IPS DF 6.9 (cell line): Measurements from ENCODE around the gene MATN4.

Experiments
- DNase-seq: peaks from one replicate; pipeline ENCODE4 v3.0.0-alpha.2; 2013; ENCODE audit warnings: low read depth, low spot score
- H3K27ac ChIP-seq: one replicate; pipeline ENCODE4 v1.5.1; 2013; ENCODE audit warnings: low read length, control low read depth
- H3K27me3 ChIP-seq: 2 replicates; pipeline ENCODE4 v1.6.1; 2013; ENCODE audit warnings: mild to moderate bottlenecking, low read length; ENCODE audit not compliant: control insufficient read depth, insufficient read depth
- H3K36me3 ChIP-seq: 2 replicates; pipeline ENCODE4 v1.6.1; 2013; ENCODE audit warnings: low read length; ENCODE audit not compliant: control insufficient read depth, insufficient read depth
- H3K4me1 ChIP-seq: 2 replicates; pipeline ENCODE4 v1.6.1; 2013; ENCODE audit warnings: low read length; ENCODE audit not compliant: control insufficient read depth, insufficient read depth
- H3K4me3 ChIP-seq: 2 replicates; pipeline ENCODE4 v1.5.1; 2013; ENCODE audit warnings: mild to moderate bottlenecking, low read length
- H3K9me3 ChIP-seq: 2 replicates; pipeline ENCODE4 v1.6.1; 2013; ENCODE audit warnings: low read length, inconsistent platforms; ENCODE audit not compliant: control insufficient read depth, insufficient read depth
- WGBS: extraction: QIAGEN DNeasy Blood & Tissue Kit; methylation state at CpG from one replicate; pipeline ENCODE4 v1.1.7; 2013; ENCODE audit warnings: mixed read lengths, missing lambda C conversion rate; ENCODE audit not compliant: insufficient read length, insufficient coverage; 5-methylcytosine and 5-hydroxymethylcytosine counted together

MATN4 gene

DNA sequence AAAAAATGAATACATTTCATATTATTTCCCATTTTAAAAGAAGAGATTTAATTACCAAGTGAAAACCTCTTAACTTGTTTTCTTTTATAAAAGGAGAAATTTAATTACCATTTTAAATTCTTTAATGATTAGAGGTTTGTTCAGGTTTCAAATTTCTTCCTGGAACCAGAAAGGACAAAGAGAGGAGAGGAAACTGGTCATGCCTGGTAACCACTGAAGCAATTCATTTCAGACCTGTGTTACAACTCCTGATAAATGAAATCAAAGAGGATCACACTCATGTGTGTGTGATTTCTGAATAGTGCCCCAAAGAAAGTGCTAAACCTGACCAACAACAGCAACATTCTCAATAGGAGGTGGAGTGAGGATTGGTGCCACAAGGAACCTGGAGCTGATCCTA, 41.1 kb downstream of the MATN4 start:
- no peak overlapping the region for H3K4me3 ChIP-seq
- DNase-seq, result no peak
- H3K36me3 ChIP-seq, result no peaks in the 10 kb centered on the region
- H3K4me1 ChIP-seq, result no peaks in the 10 kb centered on the region; the same call in 1 of the 2 replicates
- H3K27ac ChIP-seq, result no peak overlapping the region
- H3K27me3 ChIP-seq, result no peaks in the 10 kb centered on the region
- H3K9me3 ChIP-seq, result no peaks in the 10 kb centered on the region

DNA sequence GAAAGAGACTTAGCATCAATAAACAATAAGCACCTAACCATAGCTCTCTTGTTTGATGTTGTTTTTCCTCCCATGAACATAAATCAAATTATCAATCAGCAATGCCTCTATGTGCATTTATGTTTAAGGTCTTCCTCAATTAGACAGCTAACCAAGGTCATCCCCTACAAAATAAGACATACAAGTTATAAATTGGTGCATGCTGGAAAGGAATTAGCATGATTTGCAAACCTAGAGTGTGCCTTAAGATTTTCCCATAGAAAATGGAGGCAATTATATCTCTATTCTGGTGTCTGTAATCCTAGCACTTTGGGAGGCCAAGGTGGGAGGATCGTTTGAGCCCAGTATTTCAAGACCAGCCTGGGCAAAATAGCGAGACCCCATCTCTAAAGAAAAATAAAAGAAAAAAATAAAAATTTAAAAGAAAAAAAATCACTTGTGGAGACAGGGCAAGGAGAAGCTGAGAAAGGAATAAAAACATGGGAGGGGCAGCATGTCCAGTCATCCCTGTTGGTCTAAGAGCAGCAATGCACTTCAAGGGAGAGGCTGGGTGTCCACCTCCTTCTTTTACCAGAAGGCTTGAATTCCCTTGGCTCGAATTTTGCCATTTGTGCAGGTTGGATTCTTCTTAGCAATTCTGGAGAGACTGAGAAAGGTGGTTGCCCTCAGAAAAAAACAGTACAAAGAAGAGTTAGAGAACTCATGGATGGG, 44.4 kb downstream of the MATN4 start:
- no CpG with 5 or more reads among the region's 3 CpGs for WGBS

DNA sequence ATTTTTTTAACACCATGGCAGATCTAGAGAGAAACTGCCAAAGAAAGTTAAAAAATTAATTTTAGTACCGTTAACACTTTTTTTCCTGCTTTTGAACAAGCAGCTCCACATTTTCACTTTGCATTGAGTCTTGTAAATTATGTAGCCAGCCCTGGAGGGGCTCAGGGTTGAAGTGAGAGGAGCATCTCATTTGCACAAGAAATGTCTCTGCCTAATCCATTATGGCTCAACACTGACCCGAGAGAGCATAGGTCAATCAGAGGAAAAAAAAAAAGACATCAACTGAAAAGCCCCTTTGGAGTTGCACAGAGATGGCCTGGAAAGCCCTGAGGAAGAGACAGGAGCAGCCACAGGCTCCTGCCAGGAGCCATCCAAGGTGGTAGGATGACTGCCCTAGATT, 49.4 kb downstream of the MATN4 start:
- no peaks in the 10 kb centered on the region for H3K36me3 ChIP-seq
- no CpG with 5 or more reads among the region's 2 CpGs for WGBS
- no peaks in the 10 kb centered on the region for H3K27me3 ChIP-seq

More for the DNA sequence above, 44.4 kb downstream of the MATN4 start:
- H3K4me1 ChIP-seq, result no peaks in the 10 kb centered on the region; the same call in 1 of the 2 replicates
- no peaks in the 10 kb centered on the region for H3K27me3 ChIP-seq
- H3K4me3 ChIP-seq, result no peak overlapping the region
- no peak for DNase-seq
- no peaks in the 10 kb centered on the region for H3K9me3 ChIP-seq
- no peak overlapping the region for H3K27ac ChIP-seq
- no peaks in the 10 kb centered on the region for H3K36me3 ChIP-seq

DNA sequence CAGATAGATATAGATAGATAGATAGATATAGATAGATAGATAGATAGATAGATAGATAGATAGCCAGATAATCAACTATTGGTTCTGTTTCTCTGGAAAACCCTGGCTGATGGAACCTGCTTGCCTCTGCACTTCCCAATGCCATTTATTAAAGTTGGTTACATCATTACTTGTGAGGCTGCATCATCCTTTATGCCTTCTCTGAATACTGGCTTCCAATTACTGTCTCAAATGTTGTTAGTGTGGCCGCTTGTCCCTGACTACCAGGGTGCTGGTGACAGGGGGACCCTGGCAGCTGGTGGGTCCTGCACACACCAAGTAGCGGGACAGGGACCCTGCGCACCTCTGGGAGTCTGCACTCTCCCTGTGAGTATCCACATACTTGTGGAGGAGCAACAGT, 49.8 kb downstream of the MATN4 start:
- no peak overlapping the region for H3K27ac ChIP-seq
- no peaks in the 10 kb centered on the region for H3K36me3 ChIP-seq
- H3K4me3 ChIP-seq, result no peak overlapping the region
- H3K4me1 ChIP-seq, result peaks cover 2% of the 10 kb centered on the region; the same call in 1 of the 2 replicates
- no peaks in the 10 kb centered on the region for H3K9me3 ChIP-seq
- no CpG with 5 or more reads among the region's 3 CpGs for WGBS
- no peak for DNase-seq
- no peaks in the 10 kb centered on the region for H3K27me3 ChIP-seq

More for the DNA sequence above, 49.4 kb downstream of the MATN4 start:
- Histone ChIP-seq H3K4me1 (peaks cover 2% of the 10 kb centered on the region; the same call in 1 of the 2 replicates), H3K27ac (no peak overlapping the region), H3K9me3 (no peaks in the 10 kb centered on the region), H3K4me3 (no peak overlapping the region)
- no peak for DNase-seq

DNA sequence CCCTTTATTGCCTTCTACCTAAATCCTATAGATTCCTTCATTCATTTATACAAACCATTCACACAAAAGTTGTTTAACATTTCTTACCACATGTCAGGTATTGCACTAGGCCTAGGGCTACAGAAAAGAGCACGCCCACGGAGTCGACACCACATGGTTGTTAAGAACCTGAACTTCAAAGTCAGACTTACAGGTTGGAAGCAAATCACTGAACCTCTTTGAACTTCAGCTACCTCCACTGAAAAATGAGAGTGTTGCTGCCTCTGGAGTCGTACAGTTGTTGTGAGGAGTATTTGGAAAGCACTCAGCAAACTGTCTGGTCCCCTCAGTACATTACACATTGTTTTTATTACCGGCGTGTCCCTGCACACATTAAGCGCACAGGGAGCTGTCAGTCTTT, 50.4 kb downstream of the MATN4 start:
- no peaks in the 10 kb centered on the region for H3K36me3 ChIP-seq
- H3K9me3 ChIP-seq, result no peaks in the 10 kb centered on the region
- no peak for DNase-seq
- no peaks in the 10 kb centered on the region for H3K27me3 ChIP-seq
- H3K4me3 ChIP-seq, result no peak overlapping the region
- peaks cover 2% of the 10 kb centered on the region; the same call in 1 of the 2 replicates for H3K4me1 ChIP-seq
- H3K27ac ChIP-seq, result no peak overlapping the region
- no CpG with 5 or more reads among the region's 7 CpGs for WGBS

DNA sequence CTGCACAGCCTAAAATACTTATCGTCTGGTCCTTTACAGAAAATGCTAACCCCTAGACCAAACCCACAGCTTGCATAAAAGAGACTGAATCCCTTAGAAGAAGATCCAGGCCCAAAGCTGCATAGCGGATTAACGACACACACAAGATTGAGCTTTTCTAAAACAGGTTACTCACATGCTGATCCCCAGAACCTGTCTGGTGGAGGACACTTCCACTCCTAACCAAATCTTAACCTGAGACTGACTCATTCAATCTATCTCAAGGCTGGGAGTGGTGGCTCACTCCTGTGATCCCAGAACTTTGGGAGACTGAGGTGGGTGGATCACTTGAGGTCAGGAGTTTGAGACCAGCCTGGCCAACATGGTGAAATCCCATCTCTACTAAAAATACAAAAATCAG, 50.9 kb downstream of the MATN4 start:
- Histone ChIP-seq H3K9me3 (no peaks in the 10 kb centered on the region), H3K4me3 (no peak overlapping the region), H3K27me3 (no peaks in the 10 kb centered on the region), H3K36me3 (no peaks in the 10 kb centered on the region), H3K4me1 (peaks cover 2% of the 10 kb centered on the region; the same call in 1 of the 2 replicates), H3K27ac (no peak overlapping the region)
- WGBS, result no CpG with 5 or more reads among the region's 3 CpGs
- no peak for DNase-seq

DNA sequence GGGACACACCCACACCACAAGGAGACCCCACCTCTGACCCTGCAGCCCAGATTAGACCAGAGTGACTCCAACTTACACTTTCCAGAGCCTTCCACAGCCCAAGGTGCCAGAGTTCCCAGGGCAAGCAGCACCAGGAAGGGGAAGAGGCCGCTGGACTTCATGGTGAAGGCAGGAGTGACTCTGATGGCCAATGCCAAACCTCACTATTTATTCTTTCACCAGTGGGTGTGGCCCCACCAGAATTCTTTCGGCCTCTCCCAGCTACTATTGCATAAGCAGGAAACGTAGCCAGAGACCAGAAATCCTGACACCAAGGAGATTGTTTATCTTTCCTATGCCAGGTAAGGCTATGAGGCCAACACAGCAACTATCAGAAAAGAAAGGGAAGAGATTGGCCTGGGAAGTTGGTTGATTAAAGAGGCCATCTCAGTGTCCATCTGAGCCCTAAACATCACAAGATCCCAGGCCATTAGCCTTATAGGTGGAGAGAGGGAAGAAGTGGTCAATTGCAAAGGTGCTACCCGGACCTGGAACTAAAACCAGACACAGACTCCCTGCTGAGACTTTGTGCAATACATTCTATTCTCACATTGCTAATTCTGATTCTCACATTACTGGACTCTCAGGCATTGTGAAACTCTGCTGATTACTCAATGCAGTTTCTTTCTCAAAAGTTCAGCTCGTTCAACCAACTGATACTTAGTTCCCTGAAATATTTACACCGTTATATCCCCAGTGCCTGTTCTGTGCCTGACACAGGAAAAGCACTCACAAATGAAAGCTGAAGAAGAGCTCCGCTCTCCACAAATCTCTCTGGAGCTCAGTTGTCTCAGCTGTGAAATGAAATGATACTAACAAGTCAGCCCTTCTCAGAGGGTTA, 53.5 kb downstream of the MATN4 start, which contains the start of gene SLPI:
SLPI (minus strand) TSS at position 182 of the 880 bp plus-strand sequence; CDS start at position 161, 21 bp downstream.
- Histone ChIP-seq H3K27me3 (no peaks in the 10 kb centered on the region), H3K4me1 (peaks cover 2% of the 10 kb centered on the region; the same call in 1 of the 2 replicates), H3K9me3 (no peaks in the 10 kb centered on the region), H3K36me3 (no peaks in the 10 kb centered on the region), H3K4me3 (no peak within 1 kb of the TSS), H3K27ac (no peak within 1 kb of the TSS)
- no CpG with 5 or more reads among the region's 7 CpGs for WGBS
- DNase-seq, result no peak

DNA sequence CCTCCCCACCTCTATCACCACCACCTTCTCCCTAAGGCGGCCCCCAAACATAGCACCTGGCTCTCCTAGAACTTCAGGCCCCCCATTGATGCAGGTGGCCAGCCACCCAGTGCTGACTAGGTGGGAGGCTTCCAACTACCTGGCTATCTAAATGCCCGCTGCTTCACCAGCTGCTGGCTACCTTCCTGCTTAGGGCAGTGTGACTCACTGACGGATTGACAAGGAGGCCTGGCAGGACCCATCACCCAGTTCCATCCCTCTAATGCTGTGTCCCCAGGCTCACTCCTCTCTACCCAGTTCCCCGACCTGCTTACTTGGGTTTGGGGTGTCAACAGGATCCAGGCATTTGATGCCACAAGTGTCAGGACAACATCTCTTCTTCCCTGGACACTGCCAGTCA, 54.8 kb downstream of the MATN4 start:
- no peaks in the 10 kb centered on the region for H3K9me3 ChIP-seq
- no peak overlapping the region for H3K4me3 ChIP-seq
- peaks cover under 1% of the 10 kb centered on the region; the same call in 1 of the 2 replicates for H3K4me1 ChIP-seq
- WGBS, result no CpG with 5 or more reads among the region's 4 CpGs
- no peak for DNase-seq
- no peaks in the 10 kb centered on the region for H3K36me3 ChIP-seq
- H3K27ac ChIP-seq, result no peak overlapping the region
- H3K27me3 ChIP-seq, result no peaks in the 10 kb centered on the region

DNA sequence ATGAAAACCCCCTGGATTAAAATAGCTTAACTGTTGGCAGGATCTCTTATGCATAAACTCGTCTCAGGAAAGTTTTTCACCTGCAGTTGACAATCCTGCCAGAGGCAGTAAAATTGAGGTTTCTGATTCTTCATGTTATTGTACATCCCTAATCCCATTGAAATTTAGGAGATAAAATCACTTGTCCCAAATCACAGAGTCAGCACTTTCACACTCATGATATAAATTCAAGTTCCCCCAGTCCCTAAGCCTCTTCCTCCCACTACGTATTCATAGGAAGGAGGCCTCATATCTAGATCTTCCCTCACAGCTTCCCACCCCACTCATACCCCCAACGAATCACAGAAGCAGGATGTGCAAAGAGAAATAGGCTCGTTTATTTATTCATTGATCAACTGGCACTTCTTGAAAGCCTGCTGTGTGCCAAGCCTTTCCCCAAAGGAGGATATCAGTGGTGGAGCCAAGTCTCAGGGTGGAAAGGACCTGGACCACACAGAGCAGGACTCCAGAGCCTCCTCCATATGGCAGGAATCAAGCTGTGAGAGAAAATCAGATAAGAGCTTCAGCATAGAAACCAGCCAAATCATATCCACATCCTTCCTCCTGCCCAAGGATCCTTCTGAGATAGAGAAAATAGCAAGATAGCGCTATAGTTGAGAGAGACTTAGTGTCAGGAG, 56.1 kb downstream of the MATN4 start:
- WGBS, result no CpG with 5 or more reads among the region's 5 CpGs

DNA sequence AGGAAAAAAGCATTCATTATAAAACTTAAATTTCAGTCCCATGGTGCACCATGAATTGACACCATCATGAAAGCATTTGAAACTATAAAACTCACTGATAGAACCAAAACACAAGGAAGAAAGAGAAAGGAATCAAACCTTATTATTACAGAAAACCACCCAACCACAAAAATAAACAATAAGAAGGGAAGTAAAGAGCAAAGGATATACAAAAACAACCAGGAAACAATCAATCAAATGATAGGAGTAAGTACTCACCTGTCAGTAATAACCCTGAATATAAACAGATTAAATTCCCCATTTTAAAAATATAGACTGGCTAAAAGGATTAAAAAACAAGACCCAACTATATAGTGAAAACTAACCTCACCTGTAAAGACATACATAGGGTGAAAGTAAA, 59.5 kb downstream of the MATN4 start:
- Histone ChIP-seq H3K36me3 (no peaks in the 10 kb centered on the region), H3K27me3 (no peaks in the 10 kb centered on the region), H3K4me1 (no peaks in the 10 kb centered on the region), H3K27ac (no peak overlapping the region), H3K9me3 (no peaks in the 10 kb centered on the region), H3K4me3 (no peak overlapping the region)
- DNase-seq, result no peak

More for the DNA sequence above, 56.1 kb downstream of the MATN4 start:
- DNase-seq, result no peak
- Histone ChIP-seq H3K4me1 (no peaks in the 10 kb centered on the region), H3K9me3 (no peaks in the 10 kb centered on the region), H3K4me3 (no peak overlapping the region), H3K27ac (no peak overlapping the region), H3K27me3 (no peaks in the 10 kb centered on the region), H3K36me3 (no peaks in the 10 kb centered on the region)
